ENCODE measurements around the gene SAP30L. TPM values are rescaled to one million over a fixed set of nuclear protein-coding genes. Genes with fewer than 3 reads are reported as not detected.

SAP30L gene
- total RNA-seq, 1 experiment from 2014 or later: 32.5 TPM

- no peak overlapping the region for H3K4me3 ChIP-seq (ENCODE audit: low read depth, low read length)
- H3K9me3 ChIP-seq: no peaks in the 10 kb centered on the region
- H3K4me3 Mint-ChIP-seq (ENCODE audit: unreplicated experiment): no peak overlapping the region
- no peak for TF ChIP-seq CTCF (IDR thresholded peaks at IDR 0.05; ENCODE audit: insufficient read depth in 1 of 2, low read depth in 1 of 2, low read length in 1 of 2, severe bottlenecking in 1 of 2, unreplicated experiment in 1 of 2)
- intact Hi-C loops (cut with micrococcal nuclease; ENCODE audit: unreplicated experiment): no loop called here
- DNase-seq: no peak
- H3K36me3 Mint-ChIP-seq (ENCODE audit: insufficient read depth, unreplicated experiment): no peaks in the 10 kb centered on the region
- H3K36me3 ChIP-seq (ENCODE audit: control insufficient read depth, insufficient read depth, low read length): no peaks in the 10 kb centered on the region
- no peaks in the 10 kb centered on the region for H3K4me1 ChIP-seq
- H3K27me3 Mint-ChIP-seq (ENCODE audit: insufficient read depth, unreplicated experiment): peaks cover 14% of the 10 kb centered on the region
- POLR2A ChIA-PET: no interaction called here
- no peaks in the 10 kb centered on the region for H3K9me3 Mint-ChIP-seq (ENCODE audit: unreplicated experiment)
- BruUV-seq (replicated peaks): no TSS peak
- no peaks in the 10 kb centered on the region for H3K27me3 ChIP-seq (replicated peaks; ENCODE audit: control insufficient read depth, insufficient read depth, low read length)
- H3K4me1 Mint-ChIP-seq (ENCODE audit: low read depth, unreplicated experiment): peaks cover 7% of the 10 kb centered on the region
- CTCF ChIA-PET: no interaction called here
- no peak overlapping the region for H3K27ac Mint-ChIP-seq (ENCODE audit: unreplicated experiment)
Observed at GRCh38 chr5:154498591-154498990, 52.8 kb downstream of the SAP30L start.

- Histone ChIP-seq H3K36me3 (ENCODE audit: control insufficient read depth, insufficient read depth, low read length) (no peaks in the 10 kb centered on the region), H3K4me1 (no peaks in the 10 kb centered on the region), H3K27me3 (replicated peaks; ENCODE audit: control insufficient read depth, insufficient read depth, low read length) (no peaks in the 10 kb centered on the region), H3K9me3 (no peaks in the 10 kb centered on the region), H3K4me3 (ENCODE audit: low read depth, low read length) (no peak overlapping the region)
- Mint-ChIP-seq H3K27ac (ENCODE audit: unreplicated experiment) (no peak overlapping the region), H3K27me3 (ENCODE audit: insufficient read depth, unreplicated experiment) (peaks cover 14% of the 10 kb centered on the region), H3K9me3 (ENCODE audit: unreplicated experiment) (no peaks in the 10 kb centered on the region), H3K4me3 (ENCODE audit: unreplicated experiment) (no peak overlapping the region), H3K36me3 (ENCODE audit: insufficient read depth, unreplicated experiment) (no peaks in the 10 kb centered on the region), H3K4me1 (ENCODE audit: low read depth, unreplicated experiment) (peaks cover 7% of the 10 kb centered on the region)
- POLR2A ChIA-PET: no interaction called here
- CTCF ChIA-PET: no interaction called here
- DNase-seq: no peak
- BruUV-seq (replicated peaks): no TSS peak
- intact Hi-C loops (cut with micrococcal nuclease; ENCODE audit: unreplicated experiment): no loop called here
- no peak for TF ChIP-seq CTCF (IDR thresholded peaks at IDR 0.05; ENCODE audit: insufficient read depth in 1 of 2, low read depth in 1 of 2, low read length in 1 of 2, severe bottlenecking in 1 of 2, unreplicated experiment in 1 of 2)
Observed at GRCh38 chr5:154498994-154499393, 53.2 kb downstream of the SAP30L start.

GRCh38 chr5:154501566-154501965 is 55.8 kb downstream of the SAP30L start:
- H3K9me3 Mint-ChIP-seq (ENCODE audit: unreplicated experiment): no peaks in the 10 kb centered on the region
- H3K4me1 ChIP-seq: no peaks in the 10 kb centered on the region
- BruUV-seq (replicated peaks): no TSS peak
- POLR2A ChIA-PET: no interaction called here
- no peak overlapping the region for H3K4me3 Mint-ChIP-seq (ENCODE audit: unreplicated experiment)
- intact Hi-C loops (cut with micrococcal nuclease; ENCODE audit: unreplicated experiment): no loop called here
- no peak overlapping the region for H3K4me3 ChIP-seq (ENCODE audit: low read depth, low read length)
- H3K27me3 ChIP-seq (replicated peaks; ENCODE audit: control insufficient read depth, insufficient read depth, low read length): no peaks in the 10 kb centered on the region
- H3K36me3 ChIP-seq (ENCODE audit: control insufficient read depth, insufficient read depth, low read length): no peaks in the 10 kb centered on the region
- no peaks in the 10 kb centered on the region for H3K9me3 ChIP-seq
- CTCF ChIA-PET: no interaction called here
- peaks cover 3% of the 10 kb centered on the region for H3K27me3 Mint-ChIP-seq (ENCODE audit: insufficient read depth, unreplicated experiment)
- no peak for TF ChIP-seq CTCF (IDR thresholded peaks at IDR 0.05; ENCODE audit: insufficient read depth in 1 of 2, low read depth in 1 of 2, low read length in 1 of 2, severe bottlenecking in 1 of 2, unreplicated experiment in 1 of 2)
- H3K36me3 Mint-ChIP-seq (ENCODE audit: insufficient read depth, unreplicated experiment): no peaks in the 10 kb centered on the region
- H3K4me1 Mint-ChIP-seq (ENCODE audit: low read depth, unreplicated experiment): peaks cover 7% of the 10 kb centered on the region
- DNase-seq: no peak
- H3K27ac Mint-ChIP-seq (ENCODE audit: unreplicated experiment): no peak overlapping the region

Measured in Caco-2 (cell line).